Motor neuron (in vitro differentiated cells): Measurements from ENCODE around the gene LRCH3. TPM values are rescaled to one million over a fixed set of nuclear protein-coding genes. Genes with fewer than 3 reads are reported as not detected.
A peak's percentile ranks its signal among the peaks of the same experiment; 100 is the strongest.

Source experiments
- ATAC-seq, 8 experiments: fragments of 200-7000 bp; cut with Tn5 transposase; replicated peaks in 6 of 8; 2 replicates each; pipeline ENCODE4 v1.8.0; 2021; ENCODE audit warnings: mild to moderate bottlenecking in 8 of 8, moderate library complexity in 8 of 8
- H3K27ac ChIP-seq, 2 donors: fragments of 250-450 bp; sonication (Bioruptor Pico); 2 replicates each; pipeline ENCODE4 v1.9.0; 2021; ENCODE audit warnings: antibody characterized with exemption in 2 of 2, mild to moderate bottlenecking in 2 of 2, moderate library complexity in 1 of 2
- H3K4me1 ChIP-seq, 2 donors: fragments of 250-450 bp; sonication (Bioruptor Pico); replicated peaks in 1 of 2; 2 replicates each; pipeline ENCODE4 v1.6.1; 2021; ENCODE audit warnings: antibody characterized with exemption in 2 of 2, mild to moderate bottlenecking in 2 of 2, moderate library complexity in 1 of 2
- H3K4me3 ChIP-seq, 5 donors: fragments of 250-450 bp; sonication (Bioruptor Pico); 2 replicates each; pipeline ENCODE4 v1.9.0; 2021; ENCODE audit warnings: antibody characterized with exemption in 5 of 5, mild to moderate bottlenecking in 5 of 5, moderate library complexity in 4 of 5
- WGBS, 10 experiments: fragments of 450-650 bp; shearing (Covaris generic); methylation state at CpG; one replicate each; pipeline ENCODE4 v1.0.0; 2022; 5-methylcytosine and 5-hydroxymethylcytosine counted together
- in situ Hi-C, 9 experiments: fragments of 400-800 bp; cut with MboI; loops; one replicate each; pipeline ENCODE4 v1.15.0; 2021; ENCODE audit warnings: low sequenced_read_pairs in 9 of 9, low pct_unique_long_range_greater_than_20kb in 2 of 9; ENCODE audit not compliant: unreplicated experiment in 9 of 9
- total RNA-seq, 8 experiments: library from RNA; unstranded; fragments of 300-600 nt; gene quantifications; 2 replicates each; pipeline versions ENCODE4 v1.2.3 to v1.2.4, GENCODE V29; 2022

LRCH3 gene
- total RNA-seq = 10 to 100 TPM; 21.8 to 89.4 (median 38.4) TPM

- in situ Hi-C loops = no loop called here
- 0 to 4% (median 0%) methylated on average over 1 to 9 of the region's 83 CpGs; no CpG with 5 or more reads in 6 of the 10 experiments for WGBS, 10 experiments
- ATAC-seq = peak; percentile 81 to 92 (median 90)
- Histone ChIP-seq H3K27ac (peak within 1 kb of the TSS; percentile 93 to 94), H3K4me3 (peak within 1 kb of the TSS; percentile 69 to 95 (median 91)), H3K4me1 (peaks cover 5 to 13% of the 10 kb centered on the region in 2 donors)
Observed at GRCh38 chr3:197791113-197791891, at the start of gene LRCH3. LRCH3 (plus strand) TSS chr3:197791254; CDS start chr3:197791279, 25 bp downstream.

GRCh38 chr3:197742787-197743186 lies 48.3 kb upstream of the LRCH3 start:
- 40 to 75% (median 67%) methylated on average over 1 to 3 of the region's 3 CpGs; no CpG with 5 or more reads in 6 of the 10 experiments for WGBS, 10 experiments
- Histone ChIP-seq H3K4me3 (no peak overlapping the region), H3K27ac (no peak overlapping the region), H3K4me1 (peaks cover 3 to 5% of the 10 kb centered on the region in 2 donors)
- in situ Hi-C loops = no loop called here
- peak in 3 of 8 experiments; percentile 20 to 90 (median 69) for ATAC-seq

GRCh38 chr3:197746209-197746608 lies 44.8 kb upstream of the LRCH3 start:
- Histone ChIP-seq H3K4me1 (no peaks in the 10 kb centered on the region), H3K27ac (no peak overlapping the region), H3K4me3 (no peak overlapping the region)
- in situ Hi-C loops = no loop called here
- no peak for ATAC-seq
- WGBS, 10 experiments = 57 to 100% (median 87%) methylated on average over 2 to 3 of the region's 3 CpGs

- 40 to 92% (median 58%) methylated on average over 1 to 4 of the region's 4 CpGs for WGBS, 10 experiments
- in situ Hi-C loops = no loop called here
- Histone ChIP-seq H3K4me3 (no peak overlapping the region), H3K4me1 (peaks cover under 1 to 2% of the 10 kb centered on the region in 2 donors), H3K27ac (no peak overlapping the region)
- no peak for ATAC-seq
Observed at GRCh38 chr3:197746801-197747237, 44.2 kb upstream of the LRCH3 start.

GRCh38 chr3:197748597-197749314 lies 42.3 kb upstream of the LRCH3 start:
- H3K4me3 ChIP-seq = peak overlapping the region; percentile 62 to 77 (median 68)
- in situ Hi-C loops = no loop called here
- H3K4me1 ChIP-seq = peaks cover 5 to 13% of the 10 kb centered on the region in 2 donors
- WGBS, 10 experiments = 0 to 93% (median 24%) methylated on average over 3 to 12 of the region's 12 CpGs
- peak in 1 of 8 experiments; percentile 1 for ATAC-seq
- peak overlapping the region; percentile 44 to 68 for H3K27ac ChIP-seq

- peak; percentile 32 to 77 (median 71) for ATAC-seq
- in situ Hi-C loops = no loop called here
- Histone ChIP-seq H3K4me1 (peaks cover 5 to 13% of the 10 kb centered on the region in 2 donors), H3K27ac (peak overlapping the region; percentile 44 to 68), H3K4me3 (peak overlapping the region; percentile 62 to 77 (median 68))
- WGBS, 10 experiments = 0 to 20% (median 0%) methylated on average over 1 to 11 of the region's 18 CpGs; no CpG with 5 or more reads in 4 of the 10 experiments
Observed at GRCh38 chr3:197749315-197749600, 41.8 kb upstream of the LRCH3 start.

- Histone ChIP-seq H3K4me3 (peak within 1 kb of the TSS; percentile 62 to 77 (median 68)), H3K27ac (peak within 1 kb of the TSS; percentile 78 to 87), H3K4me1 (peaks cover 5 to 13% of the 10 kb centered on the region in 2 donors)
- in situ Hi-C loops = no loop called here
- ATAC-seq = peak; percentile 80 to 95 (median 94)
- WGBS, 10 experiments = 0 to 4% (median 1%) methylated on average over 3 to 30 of the region's 104 CpGs; no CpG with 5 or more reads in 5 of the 10 experiments
Observed at GRCh38 chr3:197749601-197750395, 41.3 kb upstream of the LRCH3 start, which contains the start of gene FYTTD1. FYTTD1 (plus strand) TSS chr3:197749883; CDS start chr3:197749972, 89 bp downstream.

- 0 to 5% (median 0%) methylated on average over 1 to 9 of the region's 43 CpGs; no CpG with 5 or more reads in 4 of the 10 experiments for WGBS, 10 experiments
- Histone ChIP-seq H3K27ac (peak overlapping the region; percentile 78 to 87), H3K4me3 (peak overlapping the region; percentile 62 to 77 (median 68)), H3K4me1 (peaks cover 5 to 13% of the 10 kb centered on the region in 2 donors)
- in situ Hi-C loops = no loop called here
- peak; percentile 17 to 52 (median 28) for ATAC-seq
Observed at GRCh38 chr3:197750396-197750831, 40.6 kb upstream of the LRCH3 start.

- in situ Hi-C loops = no loop called here
- Histone ChIP-seq H3K4me1 (peaks cover 5 to 13% of the 10 kb centered on the region in 2 donors), H3K27ac (peak overlapping the region; percentile 78 to 87), H3K4me3 (peak overlapping the region; percentile 62 to 77 (median 68))
- peak in 2 of 8 experiments; percentile 4 to 13 for ATAC-seq
- WGBS, 10 experiments = 0 to 8% (median 3%) methylated on average over 3 to 26 of the region's 36 CpGs; no CpG with 5 or more reads in 1 of the 10 experiments
Observed at GRCh38 chr3:197750858-197751737, 40.0 kb upstream of the LRCH3 start.

GRCh38 chr3:197752107-197752506 lies 38.9 kb upstream of the LRCH3 start:
- Histone ChIP-seq H3K4me3 (peak overlapping the region; percentile 62 to 77 (median 68)), H3K4me1 (peaks cover 5 to 13% of the 10 kb centered on the region in 2 donors), H3K27ac (no peak overlapping the region)
- 20 to 100% (median 71%) methylated on average over 1 to 4 of the region's 5 CpGs; no CpG with 5 or more reads in 5 of the 10 experiments for WGBS, 10 experiments
- in situ Hi-C loops = no loop called here
- no peak for ATAC-seq

GRCh38 chr3:197753263-197753662 lies 37.8 kb upstream of the LRCH3 start:
- 76 to 100% (median 100%) methylated on average over 2 to 3 of the region's 3 CpGs for WGBS, 10 experiments
- no peak overlapping the region for H3K27ac ChIP-seq

GRCh38 chr3:197756704-197757103 lies 34.4 kb upstream of the LRCH3 start:
- WGBS, 10 experiments = 77 to 100% (median 93%) methylated on average over 2 to 3 of the region's 3 CpGs
- Histone ChIP-seq H3K4me1 (peaks cover 5 to 12% of the 10 kb centered on the region in 2 donors), H3K27ac (no peak overlapping the region), H3K4me3 (no peak overlapping the region)
- in situ Hi-C loops = no loop called here
- ATAC-seq = no peak

More at GRCh38 chr3:197753263-197753662, 37.8 kb upstream of the LRCH3 start:
- Histone ChIP-seq H3K4me1 (peaks cover 5 to 13% of the 10 kb centered on the region in 2 donors), H3K4me3 (no peak overlapping the region)
- in situ Hi-C loops = no loop called here
- no peak for ATAC-seq
